ENCODE results near the gene TAF11L7.
"Not testable (repeated sequence)": the region's sequence is repeated elsewhere in the genome, so short reads cannot be mapped to it uniquely, and the experiment has no call there.

Gene TAF11L7

GRCh38 chr5:17620627-17621026, 35.1 kb upstream of the TAF11L7 start:
- Histone ChIP-seq H2AFZ (ENCODE audit: low read length) (no peak overlapping the region), H3K4me3 (ENCODE audit: low read length) (no peak overlapping the region), H3K79me2 (ENCODE audit: low read length) (no peaks in the 10 kb centered on the region), H3K27ac (ENCODE audit: low read length) (no peak overlapping the region), H4K20me1 (ENCODE audit: insufficient read depth, low read length) (no peaks in the 10 kb centered on the region), H3K27me3 (replicated peaks; ENCODE audit: insufficient read depth, low read length) (no peaks in the 10 kb centered on the region), H3K9ac (ENCODE audit: low read length) (no peak overlapping the region), H3K9me3 (replicated peaks; ENCODE audit: insufficient read depth, low read length) (no peaks in the 10 kb centered on the region), H3K9me2 (replicated peaks; ENCODE audit: insufficient read depth, low read length) (no peaks in the 10 kb centered on the region), H3K4me1 (ENCODE audit: low read length) (no peaks in the 10 kb centered on the region), H3K36me3 (replicated peaks; ENCODE audit: insufficient read depth, low read length) (no peaks in the 10 kb centered on the region), H3F3A (ENCODE audit: insufficient read depth, low read length) (no peaks in the 10 kb centered on the region), H3K4me2 (ENCODE audit: low read depth, low read length) (no peak overlapping the region)
- no peak for TF ChIP-seq EZH2phosphoT487 (IDR thresholded peaks at IDR 0.05; ENCODE audit: low read length)
- 0 out of 2 replicates have a peak, but pooled peaks have one; percentile 9 for TF ChIP-seq CTCF (IDR thresholded peaks at IDR 0.05; ENCODE audit: low read length)
- DNase-seq: no peak

GRCh38 chr5:17619354-17619753, 33.8 kb upstream of the TAF11L7 start:
- H3K27me3 ChIP-seq (replicated peaks; ENCODE audit: insufficient read depth, low read length): no peaks in the 10 kb centered on the region
- no peak overlapping the region for H3K27ac ChIP-seq (ENCODE audit: low read length)
- H3K36me3 ChIP-seq (replicated peaks; ENCODE audit: insufficient read depth, low read length): no peaks in the 10 kb centered on the region
- H2AFZ ChIP-seq (ENCODE audit: low read length): no peak overlapping the region
- H3K4me1 ChIP-seq (ENCODE audit: low read length): no peaks in the 10 kb centered on the region
- no peak for DNase-seq
- H3K9me3 ChIP-seq (replicated peaks; ENCODE audit: insufficient read depth, low read length): no peaks in the 10 kb centered on the region
- no peaks in the 10 kb centered on the region for H3K9me2 ChIP-seq (replicated peaks; ENCODE audit: insufficient read depth, low read length)
- no peak overlapping the region for H3K9ac ChIP-seq (ENCODE audit: low read length)
- no peaks in the 10 kb centered on the region for H4K20me1 ChIP-seq (ENCODE audit: insufficient read depth, low read length)
- H3K4me3 ChIP-seq (ENCODE audit: low read length): no peak overlapping the region
- H3F3A ChIP-seq (ENCODE audit: insufficient read depth, low read length): no peaks in the 10 kb centered on the region
- TF ChIP-seq CTCF (IDR thresholded peaks at IDR 0.05; ENCODE audit: low read length): no peak
- no peak for TF ChIP-seq EZH2phosphoT487 (IDR thresholded peaks at IDR 0.05; ENCODE audit: low read length)
- TF ChIP-seq EZH2 (optimal IDR thresholded peaks at IDR 0.05; ENCODE audit: low read depth, low read length): no peak
- no peaks in the 10 kb centered on the region for H3K79me2 ChIP-seq (ENCODE audit: low read length)
- no peak overlapping the region for H3K4me2 ChIP-seq (ENCODE audit: low read depth, low read length)

DNA sequence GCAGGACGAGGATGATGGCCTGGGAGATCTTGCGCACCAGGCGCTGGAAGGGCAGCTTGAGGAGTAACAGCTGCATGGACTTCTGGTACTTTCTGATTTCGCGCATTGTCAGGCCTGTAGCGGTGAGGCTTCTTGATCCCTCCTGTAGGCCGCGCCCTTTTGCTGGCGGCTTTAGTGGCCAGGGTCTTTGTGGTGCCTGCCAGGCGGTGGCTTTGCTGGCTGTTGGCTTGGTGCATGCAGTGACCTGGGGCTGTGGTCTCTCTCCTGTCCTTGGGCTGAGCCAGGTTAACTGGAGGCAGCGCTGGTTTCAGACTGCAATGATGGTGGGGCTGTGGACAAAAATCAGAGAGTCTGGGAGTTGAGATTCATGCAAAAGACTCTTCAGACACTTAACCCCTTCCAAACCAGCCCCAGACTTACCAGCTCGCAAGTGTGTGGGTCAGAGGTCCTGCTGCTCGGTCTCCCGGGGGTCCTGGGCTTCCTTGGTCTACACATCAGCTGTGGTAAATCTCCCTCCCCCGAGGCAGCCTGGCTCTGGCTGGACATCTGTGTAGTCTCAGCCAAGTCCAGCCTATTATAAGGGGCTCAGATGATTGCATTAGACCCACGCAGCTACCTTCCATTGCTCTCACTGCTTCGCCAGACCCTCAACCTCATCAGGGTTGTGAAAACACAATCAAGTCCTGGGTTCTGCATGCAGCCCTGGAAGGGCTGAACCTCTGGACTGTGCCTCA, 29.5 kb upstream of the TAF11L7 start:
- Histone ChIP-seq H3K36me3 (replicated peaks; ENCODE audit: insufficient read depth, low read length) (no peaks in the 10 kb centered on the region), H3K9ac (ENCODE audit: low read length) (no peak overlapping the region), H3K4me1 (ENCODE audit: low read length) (no peaks in the 10 kb centered on the region), H3K27ac (ENCODE audit: low read length) (no peak overlapping the region), H3K4me3 (ENCODE audit: low read length) (no peak overlapping the region), H2AFZ (ENCODE audit: low read length) (no peak overlapping the region), H3K4me2 (ENCODE audit: low read depth, low read length) (no peak overlapping the region), H3K9me2 (replicated peaks; ENCODE audit: insufficient read depth, low read length) (no peaks in the 10 kb centered on the region), H3K27me3 (replicated peaks; ENCODE audit: insufficient read depth, low read length) (no peaks in the 10 kb centered on the region), H3K79me2 (ENCODE audit: low read length) (no peaks in the 10 kb centered on the region), H4K20me1 (ENCODE audit: insufficient read depth, low read length) (no peaks in the 10 kb centered on the region), H3K9me3 (replicated peaks; ENCODE audit: insufficient read depth, low read length) (no peaks in the 10 kb centered on the region), H3F3A (ENCODE audit: insufficient read depth, low read length) (no peaks in the 10 kb centered on the region)
- DNase-seq: no peak
- TF ChIP-seq EZH2 (optimal IDR thresholded peaks at IDR 0.05; ENCODE audit: low read depth, low read length): no peak
- no peak for TF ChIP-seq EZH2phosphoT487 (IDR thresholded peaks at IDR 0.05; ENCODE audit: low read length)
- no peak for TF ChIP-seq CTCF (IDR thresholded peaks at IDR 0.05; ENCODE audit: low read length)

- not testable (repeated sequence) for H3K4me1 ChIP-seq (ENCODE audit: low read length); H3K9me3 ChIP-seq (replicated peaks; ENCODE audit: insufficient read depth, low read length); H3K27ac ChIP-seq (ENCODE audit: low read length); H3K27me3 ChIP-seq (replicated peaks; ENCODE audit: insufficient read depth, low read length); H2AFZ ChIP-seq (ENCODE audit: low read length); H3K9me2 ChIP-seq (replicated peaks; ENCODE audit: insufficient read depth, low read length); H3K9ac ChIP-seq (ENCODE audit: low read length); H3K79me2 ChIP-seq (ENCODE audit: low read length); DNase-seq; H3K4me2 ChIP-seq (ENCODE audit: low read depth, low read length); H4K20me1 ChIP-seq (ENCODE audit: insufficient read depth, low read length); H3F3A ChIP-seq (ENCODE audit: insufficient read depth, low read length); H3K36me3 ChIP-seq (replicated peaks; ENCODE audit: insufficient read depth, low read length); H3K4me3 ChIP-seq (ENCODE audit: low read length)
These were observed 24.5 kb upstream of the TAF11L7 start, which contains the start of gene TAF11L12 for GRCh38 chr5:17610092-17610491. Gene TAF11L12, plus strand, starts transcription at chr5:17610392.

DNA sequence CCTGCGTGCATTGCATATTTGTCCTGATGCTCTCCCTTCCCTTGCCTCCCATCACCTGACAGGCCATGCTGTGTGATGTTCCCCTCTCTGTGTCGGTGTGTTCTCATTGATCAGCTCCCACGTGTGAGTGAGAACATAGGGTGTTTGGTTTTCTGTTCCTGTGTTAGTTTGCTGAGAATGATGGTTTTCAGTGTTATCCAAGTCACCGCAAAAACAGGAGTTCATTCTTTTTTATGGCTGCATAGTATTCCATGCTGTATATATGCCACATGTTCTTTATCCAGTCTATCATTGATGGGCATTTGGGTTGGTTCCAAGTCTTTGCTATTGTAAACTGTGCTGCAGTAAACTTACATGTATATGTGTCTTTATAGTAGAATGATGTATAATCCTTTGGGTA, 21.9 kb upstream of the TAF11L7 start:
- H2AFZ ChIP-seq (ENCODE audit: low read length); H3K27me3 ChIP-seq (replicated peaks; ENCODE audit: insufficient read depth, low read length); DNase-seq; H3F3A ChIP-seq (ENCODE audit: insufficient read depth, low read length); H3K4me3 ChIP-seq (ENCODE audit: low read length); H3K9me2 ChIP-seq (replicated peaks; ENCODE audit: insufficient read depth, low read length); H3K79me2 ChIP-seq (ENCODE audit: low read length); H3K36me3 ChIP-seq (replicated peaks; ENCODE audit: insufficient read depth, low read length); H3K27ac ChIP-seq (ENCODE audit: low read length); H3K9ac ChIP-seq (ENCODE audit: low read length); H3K9me3 ChIP-seq (replicated peaks; ENCODE audit: insufficient read depth, low read length); H3K4me1 ChIP-seq (ENCODE audit: low read length); H4K20me1 ChIP-seq (ENCODE audit: insufficient read depth, low read length); H3K4me2 ChIP-seq (ENCODE audit: low read depth, low read length): not testable (repeated sequence)

All from MM.1S (cell line).